GM18873 (cell line): ENCODE results near the gene HILPDA.

ENCODE experiments used
- ATAC-seq: cut with Tn5 transposase; IDR thresholded peaks from one replicate; pipeline ENCODE4 v1.9.1; 2021; ENCODE audit warnings: mild to moderate bottlenecking, moderate library complexity, moderate number of reproducible peaks; ENCODE audit not compliant: unreplicated experiment, low FRiP score

The HILPDA gene, protein sequence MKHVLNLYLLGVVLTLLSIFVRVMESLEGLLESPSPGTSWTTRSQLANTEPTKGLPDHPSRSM

DNA sequence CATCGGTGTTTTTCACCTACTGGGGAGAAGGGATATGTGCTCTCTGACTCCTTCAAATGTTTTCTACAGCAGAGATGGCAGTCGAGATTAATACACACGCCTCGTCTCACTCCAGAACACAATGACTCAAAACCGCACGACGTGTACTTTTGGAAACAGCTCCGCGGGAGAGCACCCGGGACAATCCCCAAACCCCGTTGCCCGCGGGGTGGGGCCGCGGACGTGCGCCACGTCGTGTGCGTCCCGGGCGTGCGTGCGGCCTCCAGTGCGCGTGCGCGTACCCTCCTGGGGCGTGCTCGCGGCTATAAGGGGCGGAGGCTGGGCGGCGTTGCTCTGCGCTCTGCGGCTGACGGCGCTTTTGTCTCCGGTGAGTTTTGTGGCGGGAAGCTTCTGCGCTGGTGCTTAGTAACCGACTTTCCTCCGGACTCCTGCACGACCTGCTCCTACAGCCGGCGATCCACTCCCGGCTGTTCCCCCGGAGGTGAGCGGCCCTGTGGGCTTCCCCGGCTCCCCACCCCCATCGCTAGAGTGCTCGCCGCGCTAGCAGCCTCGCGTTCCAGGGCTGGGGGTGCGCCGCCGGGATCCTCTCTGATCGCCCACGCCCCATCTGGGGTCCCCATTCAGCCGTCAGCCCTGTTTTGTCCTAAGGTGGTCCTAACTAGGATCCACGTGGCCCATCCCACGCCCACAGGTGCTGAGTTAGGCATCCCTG lies at the start of gene HILPDA:
Gene HILPDA, plus strand, starts transcription at position 336 of the 712 bp plus-strand sequence. CDS start 1,391 bp downstream, outside the sequence.
- ATAC-seq: peak; percentile 70

DNA sequence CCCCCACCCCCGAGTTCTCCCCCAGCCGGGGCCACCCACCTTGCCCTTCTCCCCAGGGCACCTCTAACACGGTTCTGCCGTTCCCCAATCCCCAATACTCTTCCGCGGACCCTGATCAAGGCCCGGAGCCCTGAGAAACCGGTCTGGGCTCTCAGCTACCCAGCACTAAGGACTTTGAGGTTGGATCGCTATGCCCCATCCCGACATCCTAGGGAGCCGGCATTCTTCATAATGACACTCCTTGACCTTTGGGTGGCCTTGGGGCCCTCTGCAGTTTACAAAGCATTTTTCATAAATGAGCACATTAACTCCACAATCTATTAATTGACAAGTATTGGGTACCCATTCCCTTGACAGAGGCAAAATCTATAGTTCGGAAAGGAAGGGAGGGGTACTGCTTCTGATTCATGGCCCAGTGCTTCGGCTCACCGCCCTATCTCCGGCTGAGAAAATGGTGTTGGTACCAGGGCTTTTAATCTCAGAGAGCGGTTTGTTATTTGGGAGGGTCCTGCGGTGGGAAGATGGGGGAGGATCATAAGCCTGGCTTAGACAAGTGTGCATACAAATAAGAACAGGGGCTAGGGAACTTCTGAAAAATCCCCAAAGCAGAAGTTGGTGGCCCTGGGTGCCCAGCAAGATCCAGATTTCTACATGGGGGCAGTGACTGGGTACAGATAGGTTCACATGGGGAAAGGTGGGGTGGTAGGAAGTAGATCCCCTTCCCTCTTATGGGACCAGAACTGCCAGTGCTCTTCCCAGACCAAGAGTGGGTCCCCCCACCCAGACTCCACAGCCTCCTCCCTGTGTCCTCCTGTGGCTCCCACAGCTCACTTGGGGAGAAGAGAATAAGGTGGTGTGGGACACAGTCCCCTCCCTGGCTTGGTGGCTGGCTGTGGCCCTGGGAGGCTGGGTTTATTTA lies 49.1 kb upstream of the HILPDA start:
- ATAC-seq: no peak

DNA sequence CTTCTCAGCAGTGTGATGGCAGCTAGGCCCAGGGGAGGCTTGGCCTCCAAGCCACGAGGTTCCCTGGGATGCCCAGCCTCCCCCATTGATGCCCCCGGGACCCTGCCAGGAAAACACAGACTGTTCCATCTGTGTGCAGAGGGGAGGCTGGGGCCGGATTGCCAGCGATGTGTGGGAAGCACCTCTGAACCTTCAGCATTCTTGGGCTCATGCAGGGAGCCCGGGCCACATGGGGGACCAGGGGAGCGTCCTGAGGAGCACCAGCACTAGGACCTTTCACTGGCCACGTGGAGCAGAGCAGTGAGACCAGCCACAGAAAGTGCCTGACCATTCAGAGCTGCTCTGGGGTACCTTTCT lies 48.5 kb upstream of the HILPDA start:
- no peak for ATAC-seq

DNA sequence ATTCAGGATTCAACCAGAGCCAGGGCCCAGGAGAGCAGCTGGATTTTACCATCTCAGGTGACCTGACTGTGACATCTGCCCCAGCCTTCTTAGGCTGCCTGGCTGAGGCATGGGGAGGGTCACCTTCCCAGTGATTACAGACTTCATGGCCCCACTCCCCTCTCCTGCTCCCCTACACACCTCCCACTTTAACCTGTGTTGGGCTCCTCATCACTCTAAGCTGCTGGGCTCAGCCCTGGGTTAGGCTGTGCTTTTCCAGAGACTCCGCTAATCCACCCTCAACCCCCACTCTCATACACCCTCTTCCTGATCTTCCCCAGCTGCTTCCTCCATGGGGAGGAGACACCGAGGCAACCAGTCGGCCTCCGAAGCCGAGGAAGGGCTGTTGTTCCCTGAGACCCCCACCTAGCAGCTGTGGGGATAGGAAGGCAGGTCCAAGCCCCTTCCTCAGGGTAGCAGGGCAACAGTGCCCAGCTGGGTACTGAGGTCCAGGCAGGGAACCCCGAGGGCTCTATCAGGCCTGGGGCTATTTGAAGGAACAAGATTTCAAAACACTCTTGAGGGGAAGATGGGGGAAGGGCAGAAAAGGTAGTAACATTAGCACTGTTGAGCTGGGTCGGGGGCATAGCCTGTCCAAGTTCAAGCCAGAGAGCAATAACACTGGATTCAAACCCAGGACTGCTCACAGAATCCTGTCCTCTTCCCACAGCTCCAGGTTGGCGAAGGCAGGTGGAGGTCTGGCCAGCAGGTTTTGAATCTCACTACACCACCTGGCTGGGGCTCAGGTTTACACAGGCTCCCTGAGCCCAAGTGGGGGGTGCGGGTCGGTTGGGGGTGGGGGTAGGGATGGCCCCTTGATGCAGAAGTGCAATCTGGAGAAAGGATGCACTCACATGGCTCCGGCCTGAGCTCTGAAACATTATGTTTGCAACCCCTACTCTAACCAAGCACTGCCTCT lies 47.6 kb upstream of the HILPDA start:
- ATAC-seq: no peak

DNA sequence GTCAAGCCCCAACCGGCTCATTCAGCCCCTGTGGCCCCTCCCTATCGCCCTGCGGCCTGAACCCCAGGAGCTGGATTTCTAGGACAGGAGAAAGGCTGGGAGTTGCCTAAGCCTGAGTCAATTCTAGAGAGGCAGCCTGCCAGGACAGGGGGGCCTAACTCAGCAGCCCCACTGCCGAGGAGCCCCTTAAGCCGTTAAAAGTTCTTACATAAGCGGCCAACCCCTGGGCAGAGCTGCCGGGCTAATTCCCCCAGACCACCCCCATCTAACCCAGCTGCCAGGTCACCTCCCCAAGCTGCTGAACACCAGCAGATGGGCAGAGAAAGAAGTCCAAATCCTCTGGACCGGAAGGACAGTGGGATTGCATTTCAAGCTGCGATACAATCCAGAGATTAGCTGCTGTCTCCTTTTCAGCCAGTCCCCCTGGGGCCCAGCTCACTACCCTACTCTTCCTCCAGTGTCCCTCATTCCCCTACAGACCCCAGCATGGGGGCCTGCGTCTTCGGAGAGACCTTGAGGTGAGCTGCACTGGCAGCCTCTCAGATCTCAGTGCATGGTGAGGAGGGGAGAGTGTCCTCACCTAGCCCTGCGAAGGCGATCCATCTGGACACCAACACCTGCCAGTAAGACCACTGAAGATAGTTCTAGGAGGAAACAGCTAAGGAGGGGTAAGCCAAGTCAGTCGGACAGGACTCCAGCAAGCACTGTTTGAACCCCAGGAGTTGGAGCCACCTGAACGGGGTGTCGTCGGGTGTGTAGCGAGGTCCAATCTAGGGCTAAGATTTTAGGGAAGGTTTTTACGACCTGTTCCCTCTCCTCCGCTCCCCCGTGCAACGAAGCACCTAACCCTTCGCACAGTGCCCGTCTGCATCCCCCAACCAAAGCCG lies 46.7 kb upstream of the HILPDA start:
- no peak for ATAC-seq

DNA sequence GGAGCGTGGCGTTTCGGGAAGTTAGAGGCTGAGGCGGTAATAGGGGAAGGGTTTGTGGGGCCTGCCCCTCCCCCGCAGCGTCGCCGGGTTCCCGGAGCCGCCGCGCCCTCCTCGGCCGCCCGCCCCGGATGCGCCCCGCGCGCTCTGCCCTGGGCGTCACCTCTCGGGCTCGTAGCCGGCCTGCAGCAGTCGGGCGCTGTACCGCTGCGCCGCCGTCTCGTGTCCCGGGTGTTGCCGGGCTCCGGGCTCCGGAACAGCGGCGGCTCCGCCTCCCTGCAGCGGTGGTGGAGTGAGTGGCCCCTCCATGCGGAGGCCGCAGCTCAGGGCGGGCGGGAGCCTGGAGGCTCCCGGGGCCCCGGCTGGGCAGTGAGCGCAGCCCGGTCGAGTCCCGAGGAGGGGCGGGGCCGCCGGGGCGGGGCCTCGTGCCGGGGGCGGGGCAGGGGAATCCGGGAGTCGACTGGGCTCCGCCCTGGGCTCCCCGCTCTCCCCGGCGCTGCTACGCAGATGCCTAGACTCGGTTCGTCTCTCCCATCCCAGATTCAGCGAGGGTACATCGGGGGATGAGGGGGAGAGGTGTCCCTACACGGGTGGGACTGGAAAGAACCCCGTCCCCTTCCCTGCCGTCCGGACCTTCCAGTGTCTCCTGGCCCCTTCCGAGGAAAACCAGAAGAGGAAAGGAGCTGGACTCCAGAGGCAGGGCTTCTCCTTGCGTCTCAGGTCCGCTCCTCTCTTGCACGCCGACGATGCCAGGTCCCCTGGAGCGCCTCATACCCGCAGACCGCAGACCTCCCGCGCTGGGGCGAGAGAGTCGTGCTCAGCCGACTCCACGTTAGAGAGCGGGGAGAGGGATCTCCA lies 45.9 kb upstream of the HILPDA start, which contains the start of gene IMPDH1:
Gene IMPDH1, minus strand, starts transcription at position 387 of the 855 bp plus-strand sequence. Its CDS starts 81 bp downstream, at position 306.
- peak; percentile 57 for ATAC-seq

DNA sequence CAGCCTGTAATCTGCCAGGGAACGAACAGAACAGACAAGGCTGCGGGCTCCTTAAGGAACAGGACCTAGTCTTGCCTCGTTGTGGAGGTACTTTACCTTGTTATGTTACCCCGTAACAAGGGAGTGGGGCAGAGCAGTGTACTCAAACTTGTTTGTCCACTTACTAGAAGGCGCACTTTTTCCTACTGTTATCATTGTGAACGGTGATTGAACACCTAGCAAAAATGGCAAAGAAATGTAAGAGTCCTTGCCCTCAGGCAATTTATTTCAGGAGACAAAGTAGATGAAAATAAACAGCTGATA lies 45.3 kb upstream of the HILPDA start:
- peak; percentile 10 for ATAC-seq

DNA sequence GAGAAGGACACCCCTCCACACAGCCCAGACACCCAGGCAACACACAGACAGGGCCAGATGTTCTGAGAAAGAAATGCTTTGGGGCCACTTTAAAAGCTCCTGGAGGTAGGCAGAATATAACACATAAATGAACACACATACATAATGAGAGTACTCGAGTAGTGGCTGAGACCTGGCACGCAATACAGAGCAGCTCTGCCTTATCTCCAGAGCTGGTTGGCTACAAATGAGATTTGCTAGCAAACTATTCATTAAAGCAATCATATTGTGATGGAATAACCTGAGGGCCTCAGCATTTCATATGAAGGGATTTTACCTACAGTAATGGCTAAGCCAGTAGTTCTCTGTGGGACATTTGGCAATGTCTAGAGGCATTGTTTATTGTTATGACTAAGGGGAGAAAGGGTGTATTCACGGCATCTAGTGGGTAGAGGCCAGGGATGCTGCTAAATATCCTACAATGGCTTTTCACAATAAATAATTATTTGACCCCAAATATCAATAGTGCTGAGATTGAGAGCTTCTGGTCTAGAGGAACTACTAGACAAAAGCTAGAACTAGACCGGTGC lies 40.4 kb upstream of the HILPDA start:
- no peak for ATAC-seq

DNA sequence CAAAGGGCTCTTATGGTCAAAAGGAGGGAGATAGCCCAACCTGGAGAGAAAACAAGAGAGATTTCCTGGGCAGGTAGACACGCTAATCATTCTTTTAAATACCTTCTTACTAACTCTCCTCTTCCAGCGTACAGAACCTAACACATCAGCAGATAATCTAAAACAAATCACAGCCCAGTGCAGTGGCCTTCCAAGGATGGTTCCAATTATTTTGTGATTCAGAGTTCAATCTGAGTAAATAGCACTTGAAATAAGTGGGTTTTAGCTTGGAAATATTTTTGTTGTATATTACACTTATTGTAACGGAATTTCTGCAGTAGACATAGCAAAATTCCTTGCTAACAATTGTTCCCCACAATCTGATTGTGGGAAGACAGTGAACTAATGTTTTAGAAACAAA lies 38.6 kb upstream of the HILPDA start:
- no peak for ATAC-seq

DNA sequence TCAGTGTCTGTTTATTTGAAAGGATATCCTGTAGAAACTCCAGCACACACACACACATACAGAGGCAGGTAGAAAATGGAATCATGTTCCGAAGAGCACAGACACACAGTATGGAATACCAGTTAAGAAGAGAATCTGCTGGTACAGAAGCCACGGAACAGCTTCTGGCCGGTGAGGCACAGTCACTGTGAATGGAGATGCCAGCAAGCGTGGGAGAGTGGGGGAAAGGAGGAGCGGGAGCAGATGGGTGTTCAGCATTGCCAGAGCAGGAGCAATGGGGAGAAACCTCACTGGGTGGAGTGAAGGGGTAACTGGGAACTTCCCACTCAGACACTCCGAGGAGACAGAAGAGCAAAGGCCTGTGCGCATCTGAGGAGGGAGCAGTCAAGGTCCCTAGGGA lies 36.4 kb upstream of the HILPDA start:
- no peak for ATAC-seq

DNA sequence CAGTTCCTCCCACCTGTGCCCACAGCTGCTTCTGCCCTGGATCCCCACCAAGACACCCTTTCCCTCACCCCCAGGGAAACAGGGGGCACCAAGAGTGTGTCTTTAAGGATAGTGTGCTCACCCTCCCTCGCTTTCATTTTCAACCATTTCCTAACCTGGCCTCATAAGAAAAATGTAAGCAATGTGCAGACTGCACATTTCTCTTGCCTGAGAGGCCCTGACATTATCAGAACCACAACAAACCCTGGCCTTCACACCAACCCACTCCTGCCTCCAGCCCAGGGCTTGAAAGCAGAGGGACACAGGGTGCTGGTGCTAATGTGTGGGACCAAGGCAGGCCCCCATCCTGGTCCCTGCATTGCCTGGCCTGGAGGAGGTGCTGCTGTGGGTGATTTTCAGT lies 34.9 kb upstream of the HILPDA start:
- ATAC-seq: no peak

DNA sequence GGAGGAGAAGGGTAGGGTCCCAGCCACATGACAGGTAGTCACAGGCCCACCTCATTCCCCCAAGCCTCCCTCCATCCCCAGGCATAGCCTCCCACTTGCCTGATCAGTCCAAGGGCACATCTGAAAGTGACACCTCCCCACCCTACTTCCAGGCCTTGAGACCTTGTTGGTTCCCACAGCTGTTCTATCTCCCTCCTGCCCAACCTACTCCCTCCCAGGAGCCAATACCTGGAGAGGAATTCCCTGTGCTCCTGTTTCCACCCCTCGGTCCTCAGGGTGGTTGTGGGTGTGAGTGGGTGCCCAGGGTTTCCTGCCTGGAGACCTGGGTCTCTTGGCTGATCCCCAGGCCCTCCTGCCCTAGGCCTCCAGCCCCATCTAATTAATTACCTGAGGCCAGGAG lies 34.3 kb upstream of the HILPDA start:
- ATAC-seq: no peak

DNA sequence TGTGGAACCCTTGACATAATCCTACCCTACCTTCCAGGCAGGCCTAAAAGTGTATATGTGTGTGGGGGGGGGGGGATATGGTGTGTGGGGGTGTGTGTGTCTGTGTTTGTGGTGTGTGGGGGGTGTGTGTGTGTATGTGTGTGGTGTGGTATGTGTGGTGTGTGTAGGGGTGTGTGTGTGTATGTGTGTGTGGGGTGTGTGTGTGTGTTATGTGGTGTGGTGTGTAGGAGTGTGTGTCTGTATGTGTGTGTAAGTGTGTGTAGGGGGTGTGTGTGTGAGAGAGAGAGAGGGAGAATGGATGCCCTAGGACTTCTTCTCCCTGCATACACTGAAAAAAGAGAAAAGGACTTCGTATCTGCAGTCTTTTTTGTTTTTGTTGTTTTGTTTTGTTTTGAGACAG lies 33.6 kb upstream of the HILPDA start:
- no peak for ATAC-seq

DNA sequence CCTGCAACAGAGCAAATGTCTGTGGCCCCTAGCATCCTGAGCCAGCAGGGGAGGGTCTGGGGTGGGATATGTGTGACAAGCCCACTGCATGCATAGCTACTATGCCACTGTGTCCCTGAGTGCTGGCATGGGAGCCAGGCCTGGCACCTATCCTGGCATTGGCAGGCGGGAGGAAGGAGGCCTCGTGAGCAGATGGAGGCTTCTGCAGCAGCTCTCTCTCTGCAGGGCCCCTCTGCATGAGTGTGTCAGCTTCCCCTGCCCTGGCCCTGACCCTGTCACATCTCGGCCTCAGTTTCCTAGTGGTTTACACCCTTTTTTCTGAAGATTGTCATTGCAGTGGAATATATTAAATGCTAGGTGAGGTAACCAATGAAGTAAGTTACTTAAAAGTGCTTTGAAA lies 32.8 kb upstream of the HILPDA start:
- ATAC-seq: no peak

DNA sequence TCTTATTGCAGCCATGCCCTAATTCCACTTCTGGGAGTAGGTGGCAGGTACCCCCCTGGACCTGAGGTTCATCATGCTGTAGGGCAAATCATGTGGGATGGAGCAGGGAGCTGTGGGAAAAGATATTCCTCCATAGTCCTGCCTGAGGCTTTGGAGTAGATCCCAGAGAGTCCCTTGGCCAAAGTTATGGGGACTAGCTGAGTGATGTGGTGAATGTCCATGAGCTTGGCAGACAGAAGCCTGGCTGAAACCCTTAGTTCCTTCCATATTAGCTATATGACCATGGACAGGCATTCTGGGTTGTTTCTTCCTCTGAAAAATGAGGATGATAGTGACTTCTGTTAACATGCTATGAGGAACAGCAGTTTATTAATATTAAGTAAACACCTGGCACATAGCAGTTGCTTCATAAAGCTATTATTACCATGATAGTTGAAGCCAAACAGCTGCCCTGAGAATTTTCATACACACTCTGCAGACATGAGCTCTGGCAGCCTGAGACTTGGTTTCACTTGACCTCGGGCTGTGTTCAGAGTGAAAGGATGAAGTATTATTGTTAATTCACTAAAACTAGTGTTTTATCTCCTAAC lies 30.9 kb upstream of the HILPDA start:
- no peak for ATAC-seq

DNA sequence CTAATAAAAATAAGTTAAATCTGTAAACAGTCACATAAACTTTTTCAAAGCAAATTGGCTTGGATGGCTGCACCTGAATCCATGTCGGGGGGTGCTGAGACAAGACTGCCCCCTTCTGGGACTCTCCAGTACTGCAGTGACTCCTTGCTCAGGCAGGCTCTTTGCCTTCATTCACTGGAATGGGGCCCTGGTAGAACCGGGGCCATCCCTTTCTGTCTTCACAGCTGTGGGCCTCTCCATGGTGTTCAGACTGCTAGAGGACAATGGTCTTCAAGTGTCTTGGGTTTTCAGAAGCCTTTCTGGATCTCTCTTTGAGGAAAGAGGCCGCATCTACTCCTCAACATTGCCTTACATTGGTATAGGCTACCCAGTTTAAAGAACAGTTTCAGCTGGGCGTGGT lies 29.8 kb upstream of the HILPDA start:
- no peak for ATAC-seq

DNA sequence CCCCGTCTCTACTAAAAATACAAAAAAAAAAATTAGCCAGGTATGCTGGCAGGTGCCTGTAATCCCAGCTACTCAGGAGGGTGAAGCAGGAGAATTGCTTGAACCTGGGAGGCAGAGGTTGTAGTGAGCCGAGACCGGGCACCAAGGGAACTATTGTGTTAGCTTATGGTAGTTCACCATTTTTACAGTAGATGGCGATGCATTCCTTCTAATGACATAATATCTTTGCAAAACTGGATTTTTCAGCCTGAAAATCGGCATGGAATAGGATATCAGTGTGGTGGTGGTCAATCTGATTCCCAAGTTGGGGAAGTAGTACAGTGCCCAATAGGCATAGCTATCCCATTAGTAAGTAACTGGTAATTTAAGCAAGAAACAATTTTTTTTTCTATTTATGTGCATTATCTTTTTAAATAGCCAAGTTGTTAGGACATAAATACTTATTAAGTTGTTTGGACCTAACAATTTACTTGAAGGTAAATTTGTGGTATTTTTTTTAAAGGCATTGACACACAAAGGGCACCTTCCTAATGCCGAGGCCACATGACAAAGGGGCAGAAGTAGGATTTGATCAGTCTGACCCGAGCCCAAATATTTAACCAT lies 28.3 kb upstream of the HILPDA start:
- no peak for ATAC-seq

DNA sequence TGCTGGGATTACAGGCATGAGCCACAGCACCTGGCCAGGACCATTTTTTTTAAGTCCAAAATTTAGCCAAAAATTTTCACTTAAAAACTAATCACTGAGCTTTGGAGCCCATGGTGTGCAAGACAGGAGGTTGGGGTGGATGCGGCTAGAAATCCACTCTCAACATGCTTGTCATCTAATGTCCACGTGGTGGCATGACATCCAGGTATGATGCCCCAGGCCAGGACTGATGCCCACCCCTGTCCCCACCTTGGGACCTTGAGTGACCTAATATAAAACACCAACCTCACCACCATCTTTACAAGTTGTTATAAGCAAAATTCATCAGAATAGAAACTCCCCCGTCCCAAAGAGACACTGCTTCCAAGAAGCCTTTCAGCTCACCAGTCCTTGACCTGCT lies 25.5 kb upstream of the HILPDA start:
- ATAC-seq: no peak
